Measurements from ENCODE around the gene ERBB4. TPM values are rescaled to one million over a fixed set of nuclear protein-coding genes. Genes with fewer than 3 reads are reported as not detected.

ERBB4 gene
- polyA plus RNA-seq, 1 of the 3 experiments (the other 2 are of a cell fraction), result 0.05 TPM

DNA sequence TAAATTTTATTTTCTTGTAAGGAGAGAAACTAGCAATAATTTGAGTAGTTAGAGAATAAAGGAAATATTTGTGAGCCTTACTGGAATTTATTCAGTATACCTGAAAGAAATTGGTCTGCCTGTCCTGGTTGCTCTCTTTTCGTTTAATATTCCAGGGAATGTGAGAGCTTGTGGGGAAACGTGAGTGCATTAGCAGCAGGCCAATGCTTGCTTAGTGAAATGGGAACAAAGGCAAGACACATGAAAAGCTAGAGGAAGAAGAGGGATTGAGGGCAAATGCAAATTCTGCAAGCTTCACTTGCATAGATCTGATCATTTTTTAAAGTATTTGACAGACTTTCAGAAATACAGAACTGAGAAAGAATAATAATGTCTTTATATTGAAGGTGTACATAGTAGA, 111.0 kb downstream of the ERBB4 start:
- no peaks in the 10 kb centered on the region for H3K27me3 ChIP-seq (ENCODE audit: insufficient read depth)
- WGBS (ENCODE audit: low lambda C conversion rate), result 75% methylated on average over 2 of the region's 2 CpGs
- peaks cover 6% of the 10 kb centered on the region; the same call in 1 of the 2 replicates for H3K9me3 ChIP-seq
- DNase-seq, result no peak
- TF ChIP-seq, protein P1, sequence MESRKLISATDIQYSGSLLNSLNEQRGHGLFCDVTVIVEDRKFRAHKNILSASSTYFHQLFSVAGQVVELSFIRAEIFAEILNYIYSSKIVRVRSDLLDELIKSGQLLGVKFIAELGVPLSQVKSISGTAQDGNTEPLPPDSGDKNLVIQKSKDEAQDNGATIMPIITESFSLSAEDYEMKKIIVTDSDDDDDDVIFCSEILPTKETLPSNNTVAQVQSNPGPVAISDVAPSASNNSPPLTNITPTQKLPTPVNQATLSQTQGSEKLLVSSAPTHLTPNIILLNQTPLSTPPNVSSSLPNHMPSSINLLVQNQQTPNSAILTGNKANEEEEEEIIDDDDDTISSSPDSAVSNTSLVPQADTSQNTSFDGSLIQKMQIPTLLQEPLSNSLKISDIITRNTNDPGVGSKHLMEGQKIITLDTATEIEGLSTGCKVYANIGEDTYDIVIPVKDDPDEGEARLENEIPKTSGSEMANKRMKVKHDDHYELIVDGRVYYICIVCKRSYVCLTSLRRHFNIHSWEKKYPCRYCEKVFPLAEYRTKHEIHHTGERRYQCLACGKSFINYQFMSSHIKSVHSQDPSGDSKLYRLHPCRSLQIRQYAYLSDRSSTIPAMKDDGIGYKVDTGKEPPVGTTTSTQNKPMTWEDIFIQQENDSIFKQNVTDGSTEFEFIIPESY (IDR thresholded peaks at IDR 0.05; ENCODE audit: borderline replicate concordance, low read depth), result no peak
- no peak for TF ChIP-seq TEAD4 (IDR thresholded peaks at IDR 0.05; ENCODE audit: borderline replicate concordance, insufficient read depth)
- TF ChIP-seq SIN3A (IDR thresholded peaks at IDR 0.05; ENCODE audit: borderline replicate concordance, low read depth, low read length), result no peak
- TF ChIP-seq YY1 (IDR thresholded peaks at IDR 0.05; ENCODE audit: low read depth), result no peak
- TF ChIP-seq MXI1 (IDR thresholded peaks at IDR 0.05; ENCODE audit: low read depth, low read length), result no peak
- no peak for TF ChIP-seq TCF12 (IDR thresholded peaks at IDR 0.05)
- TF ChIP-seq RFX5 (IDR thresholded peaks at IDR 0.05; ENCODE audit: low read length), result no peak
- TF ChIP-seq EP300 (IDR thresholded peaks at IDR 0.05; ENCODE audit: borderline replicate concordance in 1 of 2, low read depth in 1 of 2, low read length in 1 of 2), result no peak
- no peak for TF ChIP-seq RCOR1 (IDR thresholded peaks at IDR 0.05; ENCODE audit: low read length)
- no peak for TF ChIP-seq CHD2 (IDR thresholded peaks at IDR 0.05; ENCODE audit: low read length, partially characterized antibody)
- TF ChIP-seq FOSL2 (IDR thresholded peaks at IDR 0.05; ENCODE audit: borderline replicate concordance, low read depth), result no peak
- TF ChIP-seq FOXM1 (IDR thresholded peaks at IDR 0.05; ENCODE audit: low read depth), result no peak
- TF ChIP-seq GABPA (IDR thresholded peaks at IDR 0.05; ENCODE audit: low read depth), result no peak
- TF ChIP-seq, protein P2, sequence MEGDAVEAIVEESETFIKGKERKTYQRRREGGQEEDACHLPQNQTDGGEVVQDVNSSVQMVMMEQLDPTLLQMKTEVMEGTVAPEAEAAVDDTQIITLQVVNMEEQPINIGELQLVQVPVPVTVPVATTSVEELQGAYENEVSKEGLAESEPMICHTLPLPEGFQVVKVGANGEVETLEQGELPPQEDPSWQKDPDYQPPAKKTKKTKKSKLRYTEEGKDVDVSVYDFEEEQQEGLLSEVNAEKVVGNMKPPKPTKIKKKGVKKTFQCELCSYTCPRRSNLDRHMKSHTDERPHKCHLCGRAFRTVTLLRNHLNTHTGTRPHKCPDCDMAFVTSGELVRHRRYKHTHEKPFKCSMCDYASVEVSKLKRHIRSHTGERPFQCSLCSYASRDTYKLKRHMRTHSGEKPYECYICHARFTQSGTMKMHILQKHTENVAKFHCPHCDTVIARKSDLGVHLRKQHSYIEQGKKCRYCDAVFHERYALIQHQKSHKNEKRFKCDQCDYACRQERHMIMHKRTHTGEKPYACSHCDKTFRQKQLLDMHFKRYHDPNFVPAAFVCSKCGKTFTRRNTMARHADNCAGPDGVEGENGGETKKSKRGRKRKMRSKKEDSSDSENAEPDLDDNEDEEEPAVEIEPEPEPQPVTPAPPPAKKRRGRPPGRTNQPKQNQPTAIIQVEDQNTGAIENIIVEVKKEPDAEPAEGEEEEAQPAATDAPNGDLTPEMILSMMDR (IDR thresholded peaks at IDR 0.05), result no peak
- no peak for TF ChIP-seq JUND (IDR thresholded peaks at IDR 0.05)
- TF ChIP-seq SMC3 (IDR thresholded peaks at IDR 0.05; ENCODE audit: low read depth, low read length), result no peak
- no peak for TF ChIP-seq GATA2 (CRISPR knock-in tag; IDR thresholded peaks at IDR 0.05)
- H3K9ac ChIP-seq, result no peak overlapping the region
- H3K4me1 ChIP-seq (ENCODE audit: control insufficient read depth in 1 of 2, insufficient read depth in 2 of 2, low read depth in 1 of 2, low read length in 1 of 2), result peaks cover 0 to under 1% of the 10 kb centered on the region in 2 experiments; a peak in 1 of 4 replicates
- no peak overlapping the region for H3K4me2 ChIP-seq
- ChIA-PET CTCF (no interaction called here), POLR2A (no interaction called here)
- H3K36me3 ChIP-seq (replicated peaks in 1 of 2; ENCODE audit: control insufficient read depth in 1 of 2, insufficient read depth in 2 of 2, low read length in 1 of 2), result peaks cover 0 to 4% of the 10 kb centered on the region in 2 experiments
- no peaks in the 10 kb centered on the region for H3K9me2 ChIP-seq
- no peak overlapping the region for H3K27ac ChIP-seq (ENCODE audit: low read depth in 2 of 2, low read length in 1 of 2)
- no peaks in the 10 kb centered on the region for H4K20me1 ChIP-seq (ENCODE audit: insufficient read depth)
- no peak overlapping the region for H2AFZ ChIP-seq (ENCODE audit: low read depth)
- peaks cover under 1% of the 10 kb centered on the region for H3F3A ChIP-seq (replicated peaks; ENCODE audit: insufficient read depth)
- no peaks in the 10 kb centered on the region for H3K79me2 ChIP-seq (ENCODE audit: insufficient read depth)
- H3K4me3 ChIP-seq (ENCODE audit: low read depth in 2 of 2, low read length in 1 of 2), result no peak overlapping the region

Measured in SK-N-SH (cell line).